ENCODE data around the gene GFRAL.

Gene GFRAL

GRCh38 chr6:55437141-55437540 lies 109.9 kb downstream of the GFRAL start:
- DNase-seq, result no peak

DNA sequence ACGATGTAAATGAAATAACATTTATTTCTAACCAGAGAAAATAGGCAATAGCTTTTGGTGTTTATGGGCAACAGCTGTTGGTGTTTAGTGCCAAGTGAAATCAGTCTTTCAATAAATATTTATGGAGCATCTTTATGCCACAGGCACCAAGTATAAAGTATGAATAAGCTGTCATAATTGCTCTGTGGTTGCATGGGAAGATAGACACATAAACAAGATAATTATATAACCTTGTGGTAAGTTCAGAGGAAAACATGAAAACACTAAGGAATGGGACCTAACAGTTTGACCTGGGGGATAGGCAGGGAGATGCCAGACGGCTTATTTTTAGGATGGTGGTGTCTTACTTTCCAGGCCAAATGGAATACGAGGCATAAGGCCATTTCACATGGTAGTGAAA lies 110.9 kb downstream of the GFRAL start:
- no peak for DNase-seq

GRCh38 chr6:55443238-55444134 lies 116.2 kb downstream of the GFRAL start:
- DNase-seq, result no peak

DNA sequence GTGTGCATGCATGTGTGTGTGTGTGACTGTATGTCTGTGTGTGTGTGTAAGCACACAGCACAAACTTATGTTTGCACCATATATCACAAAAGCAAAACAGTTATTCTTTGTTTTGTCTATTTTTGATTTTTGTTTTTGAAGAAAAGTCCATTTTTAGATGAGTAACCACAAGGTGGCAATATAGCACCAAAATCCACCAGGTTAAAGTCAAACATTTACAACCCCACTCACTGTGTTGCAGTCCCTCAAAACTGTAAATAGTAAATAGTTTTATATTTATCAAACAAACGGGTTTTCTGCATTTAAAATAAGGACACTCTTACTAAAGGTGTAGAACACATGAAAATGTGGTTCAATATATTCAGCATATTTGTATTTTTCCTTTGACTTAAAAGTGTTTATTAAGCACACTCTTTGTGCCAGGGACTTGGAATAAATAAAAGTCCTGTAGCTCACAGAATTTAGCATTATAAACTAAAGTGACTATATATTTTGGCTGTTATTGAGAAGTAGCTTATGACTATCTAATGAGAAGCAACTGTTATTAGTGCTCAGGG lies 118.5 kb downstream of the GFRAL start:
- no peak for DNase-seq

- DNase-seq, result no peak
Measured at GRCh38 chr6:55447891-55448290, 120.6 kb downstream of the GFRAL start.

DNA sequence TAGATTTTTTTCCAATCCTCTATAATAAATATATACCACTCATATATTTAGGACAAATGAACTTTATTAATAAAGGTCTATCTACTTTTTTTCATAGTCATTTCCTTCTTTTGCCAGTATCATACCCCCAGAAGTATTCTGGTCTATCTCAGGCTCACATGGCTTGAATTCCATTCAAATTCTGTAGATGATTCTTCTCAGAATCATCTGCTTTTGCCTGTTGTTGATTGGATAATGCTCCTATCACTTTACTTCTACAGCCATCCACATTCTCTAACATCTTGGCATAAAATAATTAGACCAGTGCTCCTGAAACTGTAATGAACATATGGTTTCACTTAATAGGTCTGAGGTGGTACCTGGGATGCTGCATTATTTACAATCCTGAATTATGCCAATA lies 121.2 kb downstream of the GFRAL start:
- DNase-seq, result no peak

DNA sequence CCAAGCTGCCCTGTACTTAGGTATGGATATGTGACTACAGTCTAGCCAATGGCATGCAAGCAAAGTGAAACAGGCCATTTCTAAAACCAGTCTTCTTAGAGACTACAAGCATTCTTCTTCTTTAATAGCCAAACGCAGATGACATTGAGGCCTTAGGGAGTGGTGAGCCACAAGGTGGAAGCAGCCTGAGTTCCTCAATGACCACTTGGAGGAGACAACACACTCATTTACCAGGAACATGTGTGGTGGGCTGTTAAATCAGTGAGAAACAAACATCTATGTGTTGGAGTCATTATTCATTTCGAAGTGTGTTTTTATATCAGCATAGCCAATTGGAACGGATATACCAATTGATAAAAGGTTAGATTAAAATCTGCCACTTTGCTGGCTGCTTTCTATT lies 122.0 kb downstream of the GFRAL start:
- no peak for DNase-seq

DNA sequence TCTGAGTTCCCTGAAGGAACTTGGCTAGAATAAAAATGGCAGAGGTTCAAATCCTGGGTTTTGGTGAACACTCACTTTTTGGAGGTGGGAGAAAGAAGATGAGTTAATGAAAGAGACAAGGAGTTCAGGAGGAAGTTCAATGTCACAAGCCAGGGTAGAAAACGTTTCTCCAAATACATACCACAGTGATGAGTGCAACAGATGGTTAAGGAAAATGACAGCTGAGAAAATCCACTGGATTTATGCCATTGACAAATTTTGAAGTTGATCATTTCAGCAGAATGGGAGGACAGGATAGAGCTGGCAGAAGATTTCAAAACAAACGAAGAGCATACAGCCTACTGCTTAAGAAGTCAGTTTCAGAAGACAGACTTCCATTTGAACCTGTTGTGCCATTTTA lies 122.7 kb downstream of the GFRAL start:
- DNase-seq, result no peak
